SK-N-MC (cell line): ENCODE results near the gene NOP9.

Experiments
- EZH2 ChIP-seq: fragments of 200-600 bp; sonication (generic); IDR thresholded peaks from one replicate; pipeline ENCODE4 v1.6.1; 2017; ENCODE audit warnings: antibody characterized with exemption
- FOXP2 ChIP-seq: optimal IDR thresholded peaks from 2 replicates; pipeline ENCODE3; 2011; ENCODE audit warnings: mild to moderate bottlenecking, moderate library complexity; ENCODE audit not compliant: insufficient read depth; ENCODE audit errors: extremely low read length, control extremely low read depth
- POLR2AphosphoS5 ChIP-seq: IDR thresholded peaks from 2 replicates; pipeline ENCODE4 v1.6.1; 2012; ENCODE audit warnings: mild to moderate bottlenecking, low read depth, low read length, borderline replicate concordance

DNA sequence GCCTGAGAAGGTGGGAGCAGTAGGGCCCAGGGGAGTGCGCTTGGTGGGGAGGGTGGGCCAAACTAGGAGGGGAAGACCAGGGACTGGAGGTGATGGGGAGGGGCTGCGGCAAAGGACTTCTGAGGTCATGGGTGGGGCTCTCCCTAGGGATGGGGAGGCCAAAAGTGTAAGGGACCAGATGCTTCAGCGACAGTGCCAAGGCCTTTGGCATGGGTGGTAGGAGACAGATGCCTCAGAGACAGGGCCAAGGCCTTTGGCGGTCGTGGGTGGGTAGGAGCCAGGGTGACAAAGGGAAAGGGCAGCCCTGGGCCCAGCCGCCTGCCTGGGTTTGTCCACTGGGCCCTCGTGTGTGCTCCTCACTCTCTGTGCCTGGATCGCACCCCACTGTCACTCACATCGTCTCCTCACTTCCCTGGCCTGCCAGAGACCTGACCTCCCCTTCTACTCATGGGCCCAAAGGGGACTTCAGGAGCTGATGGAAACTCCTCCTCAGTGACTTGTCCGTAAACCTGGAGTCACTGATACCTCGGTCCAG is 15.1 kb upstream of the NOP9 start:
- TF ChIP-seq EZH2 (no peak), POLR2AphosphoS5 (no peak), FOXP2 (no peak)
